Caco-2 (cell line): ENCODE results near the gene SDCBP2. TPM values are rescaled to one million over a fixed set of nuclear protein-coding genes. Genes with fewer than 3 reads are reported as not detected.

Experiments used
- BruUV-seq: library from RNA; stranded (reverse); fragments of 400-500 nt; replicated peaks from 2 replicates; lab custom pipeline; 2021; lab: Mats Ljungman, UMichigan
- CTCF ChIA-PET: fragments of 300-600 bp; sonication (Branson Sonifier 250); formaldehyde crosslinking; loops from one replicate; lab custom pipeline; 2022; ENCODE audit warnings: antibody characterized with exemption; lab: Charles Lee
- POLR2A ChIA-PET: fragments of 300-600 bp; sonication (Branson Sonifier 250); formaldehyde crosslinking; loops from one replicate; lab custom pipeline; 2022; ENCODE audit warnings: antibody characterized with exemption; lab: Charles Lee
- DNase-seq, 2 experiments: peaks; one replicate each; pipeline versions ENCODE4 v3.0.0 to v3.0.0-alpha.2; 2020 to 2022
- H3K27me3 ChIP-seq: replicated peaks from 2 replicates; pipeline ENCODE4 v1.6.0; 2011; ENCODE audit warnings: low read length; ENCODE audit not compliant: control insufficient read depth, insufficient read depth
- H3K36me3 ChIP-seq: 2 replicates; pipeline ENCODE4 v1.5.1; 2011; ENCODE audit warnings: low read length; ENCODE audit not compliant: control insufficient read depth, insufficient read depth
- H3K4me1 ChIP-seq: fragments of 250-450 bp; sonication (Bioruptor Pico); 2 replicates; pipeline ENCODE4 v1.5.1; 2020; ENCODE audit warnings: mild to moderate bottlenecking
- H3K4me3 ChIP-seq: 2 replicates; pipeline ENCODE4 v1.5.1; 2011; ENCODE audit warnings: low read depth, mild to moderate bottlenecking, control low read depth, low read length
- H3K9me3 ChIP-seq: fragments of 250-450 bp; sonication (Bioruptor Pico); 2 replicates; pipeline ENCODE4 v1.5.1; 2020; ENCODE audit warnings: mild to moderate bottlenecking, moderate library complexity
- H3K27ac Mint-ChIP-seq: one replicate; pipeline ENCODE4 v1.8.0; 2022; ENCODE audit warnings: mixed read lengths; ENCODE audit not compliant: unreplicated experiment
- H3K27me3 Mint-ChIP-seq: one replicate; pipeline ENCODE4 v1.8.0; 2022; ENCODE audit warnings: mixed read lengths; ENCODE audit not compliant: insufficient read depth, unreplicated experiment
- H3K36me3 Mint-ChIP-seq: one replicate; pipeline ENCODE4 v1.8.0; 2022; ENCODE audit warnings: mild to moderate bottlenecking, mixed read lengths; ENCODE audit not compliant: insufficient read depth, unreplicated experiment
- H3K4me1 Mint-ChIP-seq: one replicate; pipeline ENCODE4 v1.8.0; 2022; ENCODE audit warnings: low read depth, mixed read lengths; ENCODE audit not compliant: unreplicated experiment
- H3K4me3 Mint-ChIP-seq: one replicate; pipeline ENCODE4 v1.8.0; 2022; ENCODE audit warnings: mild to moderate bottlenecking, moderate library complexity, mixed read lengths; ENCODE audit not compliant: unreplicated experiment
- H3K9me3 Mint-ChIP-seq: one replicate; pipeline ENCODE4 v1.8.0; 2022; ENCODE audit warnings: mixed read lengths; ENCODE audit not compliant: unreplicated experiment
- intact Hi-C: fragments of 100-400 bp; cut with micrococcal nuclease; formaldehyde crosslinking; loops from one replicate; pipeline ENCODE4 v1.10.0; 2022; ENCODE audit not compliant: unreplicated experiment
- total RNA-seq: library from RNA; stranded (reverse); gene quantifications from 2 replicates; pipeline ENCODE4 v1.2.3, GENCODE V29; 2022
- TF ChIP-seq, protein P1 (sequence below), 2 experiments: fragments of 200-600 bp in 1 of 2; IDR thresholded peaks; 1 replicate in 1 of 2; 2 replicates in 1 of 2; pipeline versions ENCODE4 v1.5.1 to v1.8.0; 2011 to 2022; ENCODE audit warnings: antibody characterized with exemption in 1 of 2, control low read depth in 1 of 2, inconsistent platforms in 1 of 2, low read depth in 1 of 2, low read length in 1 of 2, mild to moderate bottlenecking in 1 of 2, moderate library complexity in 1 of 2; ENCODE audit not compliant: insufficient read depth in 1 of 2, severe bottlenecking in 1 of 2, unreplicated experiment in 1 of 2

The SDCBP2 gene
- total RNA-seq, 1 experiment from 2014 or later, result 2.0 TPM

DNA sequence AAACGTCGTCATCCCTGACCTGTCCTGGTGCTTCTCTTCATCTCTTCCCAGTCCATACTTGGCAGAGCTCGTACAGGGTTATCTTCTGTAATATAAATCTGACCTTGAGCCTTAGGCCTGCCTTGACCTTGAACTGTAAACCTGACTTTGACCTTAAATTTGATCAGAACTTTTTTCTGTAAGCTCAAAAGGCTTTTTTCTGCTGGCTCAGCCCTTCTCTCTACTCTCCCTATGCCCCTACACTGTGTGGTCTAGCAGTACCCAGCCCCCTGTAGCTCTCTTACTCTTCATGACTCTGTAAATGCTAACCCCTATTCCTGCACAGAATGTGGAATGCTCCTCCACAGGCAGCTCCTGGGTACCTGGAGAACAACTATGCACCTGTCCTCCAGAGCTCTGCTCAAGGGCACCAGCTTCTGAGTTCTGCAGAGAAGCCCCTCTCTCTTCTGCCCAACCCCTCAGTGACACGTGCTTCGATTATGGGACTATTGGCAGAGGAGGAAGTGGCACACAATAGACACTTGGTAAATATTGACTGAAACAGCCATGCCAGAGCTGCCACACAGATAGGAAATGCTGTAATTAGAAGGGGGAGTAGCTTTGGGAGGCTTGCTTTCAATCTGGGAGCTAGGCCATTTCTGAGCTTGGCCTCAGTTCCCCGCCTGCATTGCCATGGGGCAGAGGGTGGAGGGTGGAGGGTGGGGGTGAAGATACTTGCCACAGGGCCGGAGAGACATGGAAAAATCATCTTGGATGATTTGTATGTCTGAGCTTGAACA is 47.5 kb downstream of the SDCBP2 start:
- H3K27ac Mint-ChIP-seq, result no peak overlapping the region

DNA sequence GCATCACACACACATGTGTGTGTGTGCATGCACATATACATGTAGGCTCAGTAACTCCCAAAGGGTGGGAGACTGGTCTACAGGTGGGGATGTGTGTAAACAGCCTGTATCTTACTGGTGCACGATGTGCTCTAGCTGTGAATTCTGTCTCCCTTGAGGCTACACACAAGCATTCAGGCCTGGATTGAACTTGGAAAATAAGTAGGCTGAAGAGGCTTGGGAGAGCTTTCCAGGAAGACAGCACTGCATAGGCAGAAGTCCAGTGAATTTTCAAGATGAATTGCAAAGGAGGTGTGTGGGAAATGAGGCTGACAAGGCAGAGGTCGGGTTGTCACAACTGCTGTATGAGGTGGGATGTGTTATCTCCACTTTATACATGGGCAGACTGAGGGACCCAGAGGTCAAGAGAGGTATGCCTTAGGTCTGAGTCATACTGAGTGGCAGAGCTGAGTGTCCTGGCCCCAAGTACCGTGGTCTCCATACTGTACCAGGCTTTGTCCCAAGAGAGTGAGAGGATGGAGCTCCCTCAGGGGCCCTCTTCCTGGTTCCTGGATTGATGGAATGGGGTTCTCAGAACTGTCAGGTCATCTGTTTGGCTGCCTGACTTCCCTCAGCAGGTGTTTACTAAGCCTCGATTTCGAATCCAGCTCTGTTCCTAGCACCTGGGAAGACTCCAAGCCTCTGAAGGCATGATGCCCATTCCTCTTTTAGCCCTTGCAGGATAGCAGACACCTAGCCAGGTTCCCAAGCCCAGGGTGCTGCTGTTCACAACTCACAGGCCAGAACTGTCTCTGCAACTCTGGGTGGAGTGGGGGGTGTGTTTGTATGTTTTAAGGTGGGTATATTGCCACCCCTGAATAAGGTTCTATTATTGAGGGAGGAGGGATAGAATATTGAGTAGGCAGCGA is 48.5 kb downstream of the SDCBP2 start:
- POLR2A ChIA-PET, result no interaction called here
- no peaks in the 10 kb centered on the region for H3K9me3 Mint-ChIP-seq
- Histone ChIP-seq H3K4me3 (no peak overlapping the region), H3K36me3 (no peaks in the 10 kb centered on the region), H3K9me3 (no peaks in the 10 kb centered on the region), H3K27me3 (no peaks in the 10 kb centered on the region), H3K4me1 (no peaks in the 10 kb centered on the region)
- CTCF ChIA-PET, result no interaction called here
- DNase-seq, result no peak
- no peaks in the 10 kb centered on the region for H3K36me3 Mint-ChIP-seq
- H3K27ac Mint-ChIP-seq, result no peak overlapping the region
- intact Hi-C loops, result no loop called here
- H3K4me3 Mint-ChIP-seq, result no peak overlapping the region
- no TSS peak for BruUV-seq
- H3K4me1 Mint-ChIP-seq, result no peaks in the 10 kb centered on the region
- TF ChIP-seq, protein P1, sequence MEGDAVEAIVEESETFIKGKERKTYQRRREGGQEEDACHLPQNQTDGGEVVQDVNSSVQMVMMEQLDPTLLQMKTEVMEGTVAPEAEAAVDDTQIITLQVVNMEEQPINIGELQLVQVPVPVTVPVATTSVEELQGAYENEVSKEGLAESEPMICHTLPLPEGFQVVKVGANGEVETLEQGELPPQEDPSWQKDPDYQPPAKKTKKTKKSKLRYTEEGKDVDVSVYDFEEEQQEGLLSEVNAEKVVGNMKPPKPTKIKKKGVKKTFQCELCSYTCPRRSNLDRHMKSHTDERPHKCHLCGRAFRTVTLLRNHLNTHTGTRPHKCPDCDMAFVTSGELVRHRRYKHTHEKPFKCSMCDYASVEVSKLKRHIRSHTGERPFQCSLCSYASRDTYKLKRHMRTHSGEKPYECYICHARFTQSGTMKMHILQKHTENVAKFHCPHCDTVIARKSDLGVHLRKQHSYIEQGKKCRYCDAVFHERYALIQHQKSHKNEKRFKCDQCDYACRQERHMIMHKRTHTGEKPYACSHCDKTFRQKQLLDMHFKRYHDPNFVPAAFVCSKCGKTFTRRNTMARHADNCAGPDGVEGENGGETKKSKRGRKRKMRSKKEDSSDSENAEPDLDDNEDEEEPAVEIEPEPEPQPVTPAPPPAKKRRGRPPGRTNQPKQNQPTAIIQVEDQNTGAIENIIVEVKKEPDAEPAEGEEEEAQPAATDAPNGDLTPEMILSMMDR (IDR thresholded peaks at IDR 0.05; ENCODE audit: insufficient read depth in 1 of 2, low read depth in 1 of 2, low read length in 1 of 2, severe bottlenecking in 1 of 2, unreplicated experiment in 1 of 2), result no peak
- peaks cover 7% of the 10 kb centered on the region for H3K27me3 Mint-ChIP-seq

More for the DNA sequence above, 47.5 kb downstream of the SDCBP2 start:
- Histone ChIP-seq H3K4me3 (no peak overlapping the region), H3K36me3 (no peaks in the 10 kb centered on the region), H3K9me3 (no peaks in the 10 kb centered on the region), H3K4me1 (no peaks in the 10 kb centered on the region), H3K27me3 (no peaks in the 10 kb centered on the region)
- Mint-ChIP-seq H3K27me3 (peaks cover 7% of the 10 kb centered on the region), H3K9me3 (no peaks in the 10 kb centered on the region), H3K4me3 (no peak overlapping the region), H3K36me3 (no peaks in the 10 kb centered on the region), H3K4me1 (no peaks in the 10 kb centered on the region)
- POLR2A ChIA-PET, result no interaction called here
- TF ChIP-seq, protein P1 (IDR thresholded peaks at IDR 0.05; ENCODE audit: insufficient read depth in 1 of 2, low read depth in 1 of 2, low read length in 1 of 2, severe bottlenecking in 1 of 2, unreplicated experiment in 1 of 2), result no peak
- intact Hi-C loops, result no loop called here
- CTCF ChIA-PET, result no interaction called here
- DNase-seq, result no peak
- no TSS peak for BruUV-seq

DNA sequence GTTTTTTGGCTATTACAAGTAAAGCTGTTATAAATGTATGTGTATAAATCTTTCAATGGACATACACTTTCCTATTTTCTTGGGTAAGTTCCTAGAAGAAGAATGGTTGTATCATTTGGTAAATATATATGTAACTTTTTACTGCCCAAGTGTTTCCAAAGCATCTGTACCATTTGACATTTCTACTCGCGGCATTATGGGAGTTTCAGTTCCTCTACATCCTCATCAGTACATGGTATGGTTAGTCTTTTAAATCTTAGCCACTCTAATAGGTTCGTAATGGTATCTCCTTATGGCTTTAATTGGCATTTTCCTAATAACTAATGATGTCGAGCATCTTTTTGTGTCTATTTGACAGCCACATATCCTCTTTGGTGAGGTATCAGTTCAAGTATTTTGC is 49.9 kb downstream of the SDCBP2 start:
- intact Hi-C loops, result no loop called here
- no peaks in the 10 kb centered on the region for H3K4me1 ChIP-seq
- ChIA-PET POLR2A (no interaction called here), CTCF (no interaction called here)
- peaks cover 3% of the 10 kb centered on the region for H3K27me3 Mint-ChIP-seq
- H3K9me3 Mint-ChIP-seq, result no peaks in the 10 kb centered on the region
- no peaks in the 10 kb centered on the region for H3K4me1 Mint-ChIP-seq
- BruUV-seq, result no TSS peak
- H3K4me3 ChIP-seq, result no peak overlapping the region
- H3K36me3 ChIP-seq, result no peaks in the 10 kb centered on the region
- TF ChIP-seq, protein P1 (IDR thresholded peaks at IDR 0.05; ENCODE audit: insufficient read depth in 1 of 2, low read depth in 1 of 2, low read length in 1 of 2, severe bottlenecking in 1 of 2, unreplicated experiment in 1 of 2), result no peak
- no peaks in the 10 kb centered on the region for H3K9me3 ChIP-seq
- H3K36me3 Mint-ChIP-seq, result no peaks in the 10 kb centered on the region
- no peak for DNase-seq
- no peak overlapping the region for H3K27ac Mint-ChIP-seq
- no peak overlapping the region for H3K4me3 Mint-ChIP-seq
- no peaks in the 10 kb centered on the region for H3K27me3 ChIP-seq
